HG03442 (cell line): ENCODE measurements around the gene THAP4.

Experiments
- ATAC-seq: cut with Tn5 transposase; IDR thresholded peaks from one replicate; pipeline ENCODE4 v1.9.1; 2021; ENCODE audit warnings: mild to moderate bottlenecking, moderate library complexity; ENCODE audit not compliant: unreplicated experiment

THAP4 gene

GRCh38 chr2:241639385-241639784 lies 2.4 kb upstream of the THAP4 start:
- ATAC-seq = no peak

- no peak for ATAC-seq
These were observed 2.0 kb upstream of the THAP4 start for GRCh38 chr2:241638940-241639339.

- peak; percentile 18 for ATAC-seq
These were observed 1.1 kb upstream of the THAP4 start for GRCh38 chr2:241637795-241638660.

- ATAC-seq = peak; percentile 24
These were observed 558 bp downstream of the THAP4 start for GRCh38 chr2:241636182-241637017.

- ATAC-seq = no peak
These were observed 1.2 kb downstream of the THAP4 start for GRCh38 chr2:241635756-241636155.

GRCh38 chr2:241633561-241633960 lies 3.4 kb downstream of the THAP4 start:
- no peak for ATAC-seq

- ATAC-seq = no peak
These were observed 4.3 kb downstream of the THAP4 start for GRCh38 chr2:241632478-241633325.

GRCh38 chr2:241629762-241630435 lies 7.1 kb downstream of the THAP4 start:
- ATAC-seq = no peak

GRCh38 chr2:241627675-241628074 lies 9.3 kb downstream of the THAP4 start:
- ATAC-seq = no peak

- ATAC-seq = no peak
These were observed 16.6 kb downstream of the THAP4 start for GRCh38 chr2:241620419-241620769.

GRCh38 chr2:241619597-241620418 lies 17.1 kb downstream of the THAP4 start:
- no peak for ATAC-seq

- ATAC-seq = no peak
These were observed 18.1 kb downstream of the THAP4 start for GRCh38 chr2:241618829-241619228.

- no peak for ATAC-seq
These were observed 18.6 kb downstream of the THAP4 start for GRCh38 chr2:241618296-241618805.

GRCh38 chr2:241617431-241618154 lies 19.4 kb downstream of the THAP4 start:
- peak; percentile 54 for ATAC-seq

GRCh38 chr2:241616168-241617125 lies 20.5 kb downstream of the THAP4 start:
- no peak for ATAC-seq

GRCh38 chr2:241615522-241616052 lies 21.4 kb downstream of the THAP4 start:
- no peak for ATAC-seq

GRCh38 chr2:241615041-241615440 lies 21.9 kb downstream of the THAP4 start:
- ATAC-seq = no peak
